GM23248 (cell line): Measurements from ENCODE around the gene CACNA1C. TPM values are rescaled to one million over a fixed set of nuclear protein-coding genes. Genes with fewer than 3 reads are reported as not detected.

Experiments used
- DNase-seq: peaks from one replicate; pipeline ENCODE4 v3.0.0-alpha.2; 2015
- H2AFZ ChIP-seq: fragments of 200-600 bp; sonication (generic); 2 replicates; pipeline ENCODE4 v1.6.1; 2016; ENCODE audit warnings: antibody characterized with exemption
- H3F3A ChIP-seq: fragments of 200-600 bp; sonication (generic); 2 replicates; pipeline ENCODE4 v1.6.1; 2016; ENCODE audit warnings: mild to moderate bottlenecking, antibody characterized with exemption, mixed run types; ENCODE audit not compliant: insufficient read depth
- H3K27ac ChIP-seq: fragments of 200-600 bp; sonication (generic); 2 replicates; pipeline ENCODE4 v1.5.1; 2016; ENCODE audit warnings: mild to moderate bottlenecking
- H3K27me3 ChIP-seq: fragments of 200-600 bp; sonication (generic); replicated peaks from 2 replicates; pipeline ENCODE4 v1.6.1; 2016; ENCODE audit warnings: mild to moderate bottlenecking; ENCODE audit not compliant: insufficient read depth
- H3K36me3 ChIP-seq: fragments of 200-600 bp; sonication (generic); 2 replicates; pipeline ENCODE4 v1.6.1; 2016; ENCODE audit warnings: low read depth, mild to moderate bottlenecking
- H3K4me1 ChIP-seq: fragments of 200-600 bp; sonication (generic); 2 replicates; pipeline ENCODE4 v1.6.1; 2016; ENCODE audit warnings: mild to moderate bottlenecking; ENCODE audit not compliant: insufficient read depth
- H3K4me2 ChIP-seq: fragments of 200-600 bp; sonication (generic); one replicate; pipeline ENCODE4 v1.6.1; 2016; ENCODE audit warnings: mild to moderate bottlenecking; ENCODE audit not compliant: unreplicated experiment
- H3K4me3 ChIP-seq: fragments of 200-600 bp; sonication (generic); 2 replicates; pipeline ENCODE4 v1.5.1; 2016; ENCODE audit warnings: mild to moderate bottlenecking
- H3K79me2 ChIP-seq: fragments of 200-600 bp; sonication (generic); 2 replicates; pipeline ENCODE4 v1.6.1; 2016; ENCODE audit warnings: mild to moderate bottlenecking; ENCODE audit not compliant: insufficient read depth
- H3K9ac ChIP-seq: fragments of 200-600 bp; sonication (generic); 2 replicates; pipeline ENCODE4 v1.6.1; 2016; ENCODE audit warnings: mild to moderate bottlenecking
- H3K9me2 ChIP-seq: fragments of 200-600 bp; sonication (generic); 2 replicates; pipeline ENCODE4 v1.6.1; 2016; ENCODE audit warnings: mixed run types, mild to moderate bottlenecking, moderate library complexity; ENCODE audit not compliant: insufficient read depth
- H3K9me3 ChIP-seq: fragments of 200-600 bp; sonication (generic); one replicate; pipeline ENCODE4 v1.6.1; 2017; ENCODE audit warnings: low read depth
- H4K20me1 ChIP-seq: fragments of 200-600 bp; sonication (generic); 2 replicates; pipeline ENCODE4 v1.6.0; 2016; ENCODE audit not compliant: insufficient read depth
- EZH2 ChIP-seq: fragments of 200-600 bp; sonication (generic); IDR thresholded peaks from 2 replicates; pipeline ENCODE4 v1.6.1; 2018; ENCODE audit warnings: antibody characterized with exemption, mild to moderate bottlenecking; ENCODE audit not compliant: insufficient read depth, poor library complexity, severe bottlenecking
- EZH2phosphoT487 ChIP-seq: fragments of 200-600 bp; sonication (generic); IDR thresholded peaks from 2 replicates; pipeline ENCODE4 v1.6.1; 2018; ENCODE audit warnings: antibody characterized with exemption, moderate library complexity, mild to moderate bottlenecking, low read depth; ENCODE audit not compliant: insufficient read depth
- WGBS, 2 experiments: methylation state at CpG; one replicate each; pipeline ENCODE4 v1.1.6; 2015 to 2017; ENCODE audit warnings: low lambda C conversion rate in 2 of 2, low coverage in 1 of 2; ENCODE audit errors: missing lambda C conversion rate in 2 of 2; 5-methylcytosine and 5-hydroxymethylcytosine counted together
- in situ Hi-C: fragments of 300-500 bp; cut with MboI; formaldehyde crosslinking; loops from 2 replicates; pipeline ENCODE4 v1.15.0; 2020
- polyA plus RNA-seq: library from polyadenylated mRNA; unstranded; fragments of >200 nt; fragmentation: Nextera tagmentation; extraction: Ambion mirVana; gene quantifications from 2 replicates; pipeline ENCODE4 v1.2.1, GENCODE V29; 2016
- total RNA-seq: library from RNA; depleted of rRNA; stranded (reverse); fragments of >200 nt; shearing (Covaris generic); gene quantifications from 2 replicates; pipeline ENCODE4 v1.2.3, GENCODE V29; 2014

Gene CACNA1C
- total and polyA plus RNA-seq, 2 experiments from 2014 or later: 4.9 to 11.5 TPM

GRCh38 chr12:2513141-2514037, 460.6 kb downstream of the CACNA1C start:
- TF ChIP-seq EZH2phosphoT487 (no peak), EZH2 (no peak)
- H2AFZ ChIP-seq: no peak overlapping the region
- no peak overlapping the region for H3K27ac ChIP-seq
- DNase-seq: no peak
- no peaks in the 10 kb centered on the region for H3K9me3 ChIP-seq
- H3K27me3 ChIP-seq: no peaks in the 10 kb centered on the region
- in situ Hi-C loops: no loop called here
- 82 to 85% methylated on average over 11 of the region's 11 CpGs for WGBS, 2 experiments
- H3K4me2 ChIP-seq: no peak overlapping the region
- H3K36me3 ChIP-seq: no peaks in the 10 kb centered on the region; the same call in 1 of the 2 replicates
- H3K79me2 ChIP-seq: no peaks in the 10 kb centered on the region
- H3F3A ChIP-seq: no peaks in the 10 kb centered on the region
- no peak overlapping the region for H3K9ac ChIP-seq
- no peaks in the 10 kb centered on the region for H3K4me1 ChIP-seq
- H4K20me1 ChIP-seq: no peaks in the 10 kb centered on the region
- no peaks in the 10 kb centered on the region for H3K9me2 ChIP-seq
- no peak overlapping the region for H3K4me3 ChIP-seq

GRCh38 chr12:2514038-2514340, 461.2 kb downstream of the CACNA1C start:
- Histone ChIP-seq H3K4me1 (no peaks in the 10 kb centered on the region), H3K36me3 (no peaks in the 10 kb centered on the region; the same call in 1 of the 2 replicates), H3K4me3 (no peak overlapping the region), H3F3A (no peaks in the 10 kb centered on the region), H3K4me2 (no peak overlapping the region), H3K27ac (no peak overlapping the region), H3K9me3 (no peaks in the 10 kb centered on the region), H2AFZ (no peak overlapping the region), H3K9ac (no peak overlapping the region), H3K27me3 (no peaks in the 10 kb centered on the region), H4K20me1 (no peaks in the 10 kb centered on the region), H3K79me2 (no peaks in the 10 kb centered on the region), H3K9me2 (no peaks in the 10 kb centered on the region)
- in situ Hi-C loops: no loop called here
- WGBS, 2 experiments: 89 to 96% methylated on average over 5 of the region's 5 CpGs
- no peak for TF ChIP-seq EZH2phosphoT487
- no peak for TF ChIP-seq EZH2
- DNase-seq: no peak

GRCh38 chr12:2520722-2521246, 468.0 kb downstream of the CACNA1C start:
- Histone ChIP-seq H2AFZ (no peak overlapping the region), H3K9me2 (no peaks in the 10 kb centered on the region), H4K20me1 (no peaks in the 10 kb centered on the region), H3K4me2 (no peak overlapping the region), H3K4me1 (no peaks in the 10 kb centered on the region), H3K27ac (no peak overlapping the region), H3K79me2 (no peaks in the 10 kb centered on the region), H3K4me3 (no peak overlapping the region), H3K9ac (no peak overlapping the region), H3F3A (no peaks in the 10 kb centered on the region), H3K9me3 (no peaks in the 10 kb centered on the region), H3K27me3 (no peaks in the 10 kb centered on the region), H3K36me3 (no peaks in the 10 kb centered on the region; the same call in 1 of the 2 replicates)
- TF ChIP-seq EZH2: no peak
- no peak for TF ChIP-seq EZH2phosphoT487
- in situ Hi-C loops: no loop called here
- WGBS, 2 experiments: 91 to 97% methylated on average over 4 to 5 of the region's 5 CpGs
- DNase-seq: no peak

- Histone ChIP-seq H3K9me2 (no peaks in the 10 kb centered on the region), H3K4me2 (no peak overlapping the region), H3F3A (no peaks in the 10 kb centered on the region), H2AFZ (no peak overlapping the region), H3K4me1 (no peaks in the 10 kb centered on the region), H3K4me3 (no peak overlapping the region), H3K9ac (no peak overlapping the region), H3K36me3 (0 out of 2 replicates have a peak, but pooled peaks cover 3% of the 10 kb centered on the region), H3K9me3 (no peaks in the 10 kb centered on the region), H3K27ac (no peak overlapping the region), H3K79me2 (no peaks in the 10 kb centered on the region), H4K20me1 (no peaks in the 10 kb centered on the region), H3K27me3 (no peaks in the 10 kb centered on the region)
- DNase-seq: no peak
- TF ChIP-seq EZH2phosphoT487 (no peak), EZH2 (no peak)
- in situ Hi-C loops: no loop called here
- WGBS, 2 experiments: 90% methylated on average over 9 of the region's 9 CpGs
These were observed 470.5 kb downstream of the CACNA1C start for GRCh38 chr12:2523317-2523716.
